Mesendoderm (in vitro differentiated cells): ENCODE measurements around the gene TLE3.

Experiments used
- DNase-seq: peaks from one replicate; pipeline ENCODE4 v3.0.0; 2013
- H2AK5ac ChIP-seq: 2 replicates; pipeline ENCODE4 v1.6.1; 2013; ENCODE audit warnings: low read length, inconsistent platforms
- H2BK120ac ChIP-seq: 2 replicates; pipeline ENCODE4 v1.6.1; 2013; ENCODE audit warnings: low read depth, mild to moderate bottlenecking, low read length, moderate library complexity, mixed read lengths
- H2BK15ac ChIP-seq: replicated peaks from 2 replicates; pipeline ENCODE4 v1.6.1; 2013; ENCODE audit warnings: low read depth, mild to moderate bottlenecking, moderate library complexity
- H2BK5ac ChIP-seq: 2 replicates; pipeline ENCODE4 v1.6.1; 2013; ENCODE audit warnings: low read length, inconsistent platforms
- H3K18ac ChIP-seq: 2 replicates; pipeline ENCODE4 v1.6.1; 2013; ENCODE audit warnings: mild to moderate bottlenecking, low read length, mixed read lengths
- H3K23ac ChIP-seq: one replicate; pipeline ENCODE4 v1.6.1; 2013; ENCODE audit warnings: low read length
- H3K27ac ChIP-seq: 2 replicates; pipeline ENCODE4 v1.5.1; 2013; ENCODE audit warnings: low read depth, mild to moderate bottlenecking, inconsistent platforms, low read length, moderate library complexity
- H3K27me3 ChIP-seq: 2 replicates; pipeline ENCODE4 v1.6.1; 2013; ENCODE audit warnings: low read length, control low read depth, mild to moderate bottlenecking, inconsistent platforms; ENCODE audit not compliant: insufficient read depth, poor library complexity
- H3K36me3 ChIP-seq: 2 replicates; pipeline ENCODE4 v1.6.1; 2013; ENCODE audit warnings: low read length, inconsistent platforms; ENCODE audit not compliant: control insufficient read depth, insufficient read depth
- H3K4ac ChIP-seq: one replicate; pipeline ENCODE4 v1.6.1; 2013; ENCODE audit warnings: low read depth, mild to moderate bottlenecking, low read length, moderate library complexity
- H3K4me1 ChIP-seq: 2 replicates; pipeline ENCODE4 v1.6.1; 2013; ENCODE audit warnings: low read depth, low read length, inconsistent platforms; ENCODE audit not compliant: control insufficient read depth
- H3K4me2 ChIP-seq: 2 replicates; pipeline ENCODE4 v1.6.1; 2013; ENCODE audit warnings: low read length
- H3K4me3 ChIP-seq: 2 replicates; pipeline ENCODE4 v1.5.1; 2013; ENCODE audit warnings: mild to moderate bottlenecking, low read length
- H3K56ac ChIP-seq: one replicate; pipeline ENCODE4 v1.6.1; 2013; ENCODE audit warnings: low read length
- H3K79me1 ChIP-seq: 2 replicates; pipeline ENCODE4 v1.6.1; 2013; ENCODE audit warnings: low read length, inconsistent platforms
- H3K79me2 ChIP-seq: 2 replicates; pipeline ENCODE4 v1.6.1; 2013; ENCODE audit warnings: mild to moderate bottlenecking, low read length; ENCODE audit not compliant: control insufficient read depth, insufficient read depth
- H3K9ac ChIP-seq: 2 replicates; pipeline ENCODE4 v1.6.1; 2013; ENCODE audit warnings: low read length, inconsistent platforms
- H4K5ac ChIP-seq: one replicate; pipeline ENCODE4 v1.6.1; 2013; ENCODE audit warnings: low read length
- H4K8ac ChIP-seq: one replicate; pipeline ENCODE4 v1.6.1; 2013; ENCODE audit warnings: low read depth, mild to moderate bottlenecking, control low read depth, low read length, moderate library complexity
- WGBS: extraction: QIAGEN DNeasy Blood & Tissue Kit; methylation state at CpG from one replicate; pipeline ENCODE4 v1.1.7; 2013; ENCODE audit warnings: low lambda C conversion rate, missing lambda C conversion rate; ENCODE audit not compliant: insufficient coverage; ENCODE audit errors: extremely low coverage; 5-methylcytosine and 5-hydroxymethylcytosine counted together

TLE3 gene

GRCh38 chr15:70065006-70065722 lies 32.6 kb downstream of the TLE3 start:
- Histone ChIP-seq H3K36me3 (peaks cover 19% of the 10 kb centered on the region), H3K4me2 (no peak overlapping the region), H3K27me3 (no peaks in the 10 kb centered on the region), H2BK15ac (no peak overlapping the region), H3K18ac (no peak overlapping the region), H3K4me1 (no peaks in the 10 kb centered on the region), H3K9ac (no peak overlapping the region), H3K79me2 (peaks cover 10% of the 10 kb centered on the region), H4K8ac (no peak overlapping the region), H2BK5ac (no peak overlapping the region), H2BK120ac (no peak overlapping the region), H4K5ac (no peak overlapping the region), H3K23ac (no peak overlapping the region), H3K27ac (no peak overlapping the region), H3K4me3 (no peak overlapping the region), H3K56ac (no peak overlapping the region), H3K4ac (no peak overlapping the region), H2AK5ac (no peak overlapping the region), H3K79me1 (peaks cover 27% of the 10 kb centered on the region)
- DNase-seq, result no peak
- WGBS, result no CpG with 5 or more reads among the region's 6 CpGs

DNA sequence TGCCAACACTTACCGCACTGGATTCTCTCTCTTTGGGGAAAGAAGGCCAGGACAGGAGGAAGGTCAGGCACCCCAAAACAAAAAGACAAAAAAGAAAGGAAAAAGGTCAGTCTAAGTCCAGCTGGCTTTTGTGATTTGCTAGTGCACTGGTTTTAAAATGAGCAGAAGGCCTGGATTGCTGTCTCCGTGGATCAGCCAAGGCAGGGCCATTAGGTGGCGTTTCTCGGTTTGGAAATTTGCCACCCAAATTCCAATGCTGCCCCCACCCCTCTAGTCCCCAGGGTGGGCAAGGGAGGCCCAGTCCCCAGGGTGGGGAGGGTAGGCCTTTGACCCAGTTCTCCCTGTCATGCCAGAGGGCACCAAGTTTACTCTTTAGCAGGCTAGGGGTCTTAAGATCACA lies 33.3 kb downstream of the TLE3 start:
- peaks cover 26% of the 10 kb centered on the region for H3K36me3 ChIP-seq
- H2BK15ac ChIP-seq, result no peak overlapping the region

GRCh38 chr15:70063980-70064379 lies 33.7 kb downstream of the TLE3 start:
- no peak overlapping the region for H3K4me3 ChIP-seq
- no peak overlapping the region for H3K9ac ChIP-seq
- H3K36me3 ChIP-seq, result peaks cover 24% of the 10 kb centered on the region
- H3K79me1 ChIP-seq, result peaks cover 20% of the 10 kb centered on the region
- H3K27me3 ChIP-seq, result no peaks in the 10 kb centered on the region
- no peak overlapping the region for H4K8ac ChIP-seq
- no peak overlapping the region for H3K4me2 ChIP-seq
- DNase-seq, result no peak
- no peak overlapping the region for H3K23ac ChIP-seq
- H2BK120ac ChIP-seq, result no peak overlapping the region
- no peak overlapping the region for H3K4ac ChIP-seq
- no peak overlapping the region for H2BK5ac ChIP-seq
- H3K56ac ChIP-seq, result no peak overlapping the region
- H3K79me2 ChIP-seq, result peaks cover 6% of the 10 kb centered on the region
- no peak overlapping the region for H2BK15ac ChIP-seq
- no peaks in the 10 kb centered on the region for H3K4me1 ChIP-seq
- no CpG with 5 or more reads among the region's 7 CpGs for WGBS
- no peak overlapping the region for H3K18ac ChIP-seq
- H3K27ac ChIP-seq, result no peak overlapping the region
- H2AK5ac ChIP-seq, result no peak overlapping the region
- H4K5ac ChIP-seq, result no peak overlapping the region

More for the DNA sequence above, 33.3 kb downstream of the TLE3 start:
- Histone ChIP-seq H3K27me3 (no peaks in the 10 kb centered on the region), H3K79me1 (peaks cover 25% of the 10 kb centered on the region), H3K4me1 (no peaks in the 10 kb centered on the region), H2BK5ac (no peak overlapping the region), H3K4me3 (no peak overlapping the region), H3K56ac (no peak overlapping the region), H3K9ac (no peak overlapping the region), H3K27ac (no peak overlapping the region), H2AK5ac (no peak overlapping the region), H4K5ac (no peak overlapping the region), H3K4ac (no peak overlapping the region), H3K4me2 (no peak overlapping the region), H3K79me2 (peaks cover 10% of the 10 kb centered on the region), H3K18ac (no peak overlapping the region), H3K23ac (no peak overlapping the region), H4K8ac (no peak overlapping the region), H2BK120ac (no peak overlapping the region)
- no peak for DNase-seq
- no CpG with 5 or more reads among the region's 4 CpGs for WGBS

DNA sequence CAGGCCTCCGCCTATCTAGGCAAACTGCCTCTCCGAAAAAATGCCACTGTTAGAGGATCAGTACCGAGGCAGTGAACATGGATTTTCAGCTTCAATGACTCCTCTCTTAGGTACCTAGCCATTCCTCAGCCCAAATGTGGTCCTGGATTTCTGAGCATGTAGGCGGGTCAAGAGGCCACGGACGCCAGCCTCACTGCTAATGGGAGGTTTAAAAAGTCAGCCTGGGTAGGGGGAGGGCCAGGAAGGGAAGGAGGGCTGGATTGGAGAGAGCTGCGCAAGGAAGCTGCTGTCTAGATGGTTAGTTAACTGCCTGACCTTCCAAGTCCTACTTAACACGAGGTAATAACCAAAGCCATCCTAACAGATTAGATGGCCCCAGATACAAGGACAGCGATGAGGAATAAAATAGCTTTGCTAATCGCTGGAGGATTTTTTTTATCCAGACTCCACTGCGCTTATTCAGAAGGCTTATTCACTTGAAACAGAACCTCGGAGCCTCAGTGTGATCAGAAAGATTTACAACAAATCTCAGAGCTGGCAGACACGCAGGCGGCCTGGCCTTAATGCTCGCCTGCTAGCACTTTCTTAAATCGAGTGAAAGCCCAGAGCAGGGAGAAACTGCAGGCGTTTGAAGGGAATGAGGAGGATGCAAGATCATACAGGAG lies 34.3 kb downstream of the TLE3 start:
- H3K23ac ChIP-seq, result no peak overlapping the region
- peaks cover 14% of the 10 kb centered on the region for H3K79me1 ChIP-seq
- H3K4ac ChIP-seq, result no peak overlapping the region
- H2AK5ac ChIP-seq, result no peak overlapping the region
- H3K56ac ChIP-seq, result no peak overlapping the region
- H3K18ac ChIP-seq, result no peak overlapping the region
- no peak for DNase-seq
- H3K36me3 ChIP-seq, result peaks cover 18% of the 10 kb centered on the region
- H3K4me3 ChIP-seq, result no peak overlapping the region
- no peak overlapping the region for H3K27ac ChIP-seq
- peaks cover under 1% of the 10 kb centered on the region for H3K79me2 ChIP-seq
- H3K4me1 ChIP-seq, result no peaks in the 10 kb centered on the region
- H3K9ac ChIP-seq, result no peak overlapping the region
- WGBS, result no CpG with 5 or more reads among the region's 17 CpGs
- H3K27me3 ChIP-seq, result no peaks in the 10 kb centered on the region
- no peak overlapping the region for H4K5ac ChIP-seq
- no peak overlapping the region for H4K8ac ChIP-seq
- no peak overlapping the region for H3K4me2 ChIP-seq
- H2BK15ac ChIP-seq, result no peak overlapping the region
- no peak overlapping the region for H2BK5ac ChIP-seq
- H2BK120ac ChIP-seq, result no peak overlapping the region

DNA sequence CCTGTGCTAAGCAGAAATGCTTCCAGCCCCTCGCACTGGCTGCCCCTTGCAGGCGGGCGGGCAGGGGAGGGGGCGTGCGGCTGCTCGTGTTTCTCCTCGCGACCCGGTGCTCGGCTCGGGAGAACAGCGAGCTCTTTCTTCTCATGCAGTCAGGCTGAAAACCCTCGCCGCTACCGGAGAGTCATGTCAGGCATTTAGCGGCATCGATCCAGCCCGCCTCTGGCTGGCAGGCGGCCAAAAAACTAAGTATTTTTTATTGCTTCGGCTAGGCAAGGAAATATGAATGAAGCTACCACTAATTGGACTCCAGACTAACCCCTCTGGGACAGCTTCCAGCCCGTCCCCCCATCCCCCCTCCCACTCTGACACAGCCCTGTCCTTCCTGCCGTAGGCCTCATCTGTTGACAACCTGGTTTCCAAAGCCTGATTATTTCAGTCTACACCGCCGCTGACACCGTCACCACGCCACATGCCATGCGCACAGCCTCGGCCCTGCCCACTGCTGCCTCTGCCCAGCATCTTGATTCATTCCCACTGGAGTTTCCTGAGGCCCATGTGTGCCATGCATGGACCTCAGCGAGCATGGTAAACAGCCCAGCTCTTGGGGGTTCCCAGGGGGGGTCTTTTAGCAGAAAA lies 35.3 kb downstream of the TLE3 start:
- H2BK15ac ChIP-seq, result no peak overlapping the region
- no peak overlapping the region for H3K23ac ChIP-seq
- H3K79me1 ChIP-seq, result peaks cover 14% of the 10 kb centered on the region
- H2BK5ac ChIP-seq, result no peak overlapping the region
- H3K4me2 ChIP-seq, result no peak overlapping the region
- H2AK5ac ChIP-seq, result no peak overlapping the region
- no peak overlapping the region for H3K56ac ChIP-seq
- no peak overlapping the region for H3K18ac ChIP-seq
- H3K79me2 ChIP-seq, result no peaks in the 10 kb centered on the region
- no peaks in the 10 kb centered on the region for H3K4me1 ChIP-seq
- H2BK120ac ChIP-seq, result no peak overlapping the region
- H3K27me3 ChIP-seq, result no peaks in the 10 kb centered on the region
- no CpG with 5 or more reads among the region's 29 CpGs for WGBS
- DNase-seq, result no peak
- H4K8ac ChIP-seq, result no peak overlapping the region
- H3K27ac ChIP-seq, result no peak overlapping the region
- H3K4me3 ChIP-seq, result no peak overlapping the region
- H3K9ac ChIP-seq, result no peak overlapping the region
- peaks cover 21% of the 10 kb centered on the region for H3K36me3 ChIP-seq
- no peak overlapping the region for H3K4ac ChIP-seq
- H4K5ac ChIP-seq, result no peak overlapping the region
